ENCODE results near the gene MC3R. TPM values are rescaled to one million over a fixed set of nuclear protein-coding genes. Genes with fewer than 3 reads are reported as not detected.

MC3R gene
- total RNA-seq, 2 donors from 2014 or later: not detected

DNA sequence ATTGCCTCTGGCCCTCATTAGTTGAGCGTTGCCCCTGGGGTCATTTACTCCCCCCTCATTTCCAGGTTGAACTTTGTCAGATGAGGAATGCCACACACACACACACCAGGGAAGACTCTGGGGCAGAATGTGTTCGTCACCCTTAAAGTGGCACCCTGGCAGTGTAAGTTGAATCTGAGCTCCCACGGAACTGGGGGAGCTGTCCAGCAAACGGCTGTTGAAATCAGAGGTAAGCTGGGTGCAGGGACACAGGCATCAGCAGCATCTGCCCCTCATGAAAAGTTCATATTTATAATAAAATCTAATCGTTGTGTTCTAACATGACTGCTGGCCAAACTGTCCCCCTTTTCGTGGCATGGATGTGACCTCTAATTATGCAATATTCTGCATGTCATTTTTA lies 4.3 kb upstream of the MC3R start:
- intact Hi-C loops (cut with DNase I): no loop called here
- ATAC-seq: no peak
- no peak for DNase-seq

DNA sequence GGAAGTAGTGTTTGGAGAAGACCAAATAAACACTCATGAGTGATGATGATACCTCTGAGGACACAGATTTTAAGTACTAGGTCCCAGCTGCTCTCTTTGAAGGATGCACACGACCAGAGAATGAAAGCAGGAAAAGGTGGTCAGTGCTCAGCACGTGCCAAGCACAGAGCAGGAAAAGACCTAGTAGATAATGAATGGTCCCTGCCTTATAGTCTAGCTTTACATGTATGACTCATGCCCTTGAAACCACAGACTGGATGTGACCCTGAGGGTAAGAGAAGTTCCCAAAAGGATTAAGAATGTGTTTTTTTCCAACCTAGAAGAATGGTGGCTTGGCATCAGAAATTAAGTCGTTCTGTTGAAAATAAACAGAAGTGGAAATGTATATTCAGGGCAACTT lies 2.8 kb upstream of the MC3R start:
- ATAC-seq (no peak), DNase-seq (no peak)
- intact Hi-C loops (cut with DNase I): no loop called here

DNA sequence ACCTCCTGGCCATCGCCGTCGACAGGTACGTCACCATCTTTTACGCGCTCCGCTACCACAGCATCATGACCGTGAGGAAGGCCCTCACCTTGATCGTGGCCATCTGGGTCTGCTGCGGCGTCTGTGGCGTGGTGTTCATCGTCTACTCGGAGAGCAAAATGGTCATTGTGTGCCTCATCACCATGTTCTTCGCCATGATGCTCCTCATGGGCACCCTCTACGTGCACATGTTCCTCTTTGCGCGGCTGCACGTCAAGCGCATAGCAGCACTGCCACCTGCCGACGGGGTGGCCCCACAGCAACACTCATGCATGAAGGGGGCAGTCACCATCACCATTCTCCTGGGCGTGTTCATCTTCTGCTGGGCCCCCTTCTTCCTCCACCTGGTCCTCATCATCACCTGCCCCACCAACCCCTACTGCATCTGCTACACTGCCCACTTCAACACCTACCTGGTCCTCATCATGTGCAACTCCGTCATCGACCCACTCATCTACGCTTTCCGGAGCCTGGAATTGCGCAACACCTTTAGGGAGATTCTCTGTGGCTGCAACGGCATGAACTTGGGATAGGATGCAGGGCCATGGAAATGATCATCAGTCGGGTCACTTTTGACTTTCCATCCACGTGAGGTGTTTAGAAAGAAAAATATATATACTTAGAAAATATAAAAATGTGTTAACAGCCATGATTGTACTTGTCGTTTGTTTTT lies 868 bp downstream of the MC3R start:
- DNase-seq: no peak
- no peak for ATAC-seq
- intact Hi-C loops (cut with DNase I): no loop called here

DNA sequence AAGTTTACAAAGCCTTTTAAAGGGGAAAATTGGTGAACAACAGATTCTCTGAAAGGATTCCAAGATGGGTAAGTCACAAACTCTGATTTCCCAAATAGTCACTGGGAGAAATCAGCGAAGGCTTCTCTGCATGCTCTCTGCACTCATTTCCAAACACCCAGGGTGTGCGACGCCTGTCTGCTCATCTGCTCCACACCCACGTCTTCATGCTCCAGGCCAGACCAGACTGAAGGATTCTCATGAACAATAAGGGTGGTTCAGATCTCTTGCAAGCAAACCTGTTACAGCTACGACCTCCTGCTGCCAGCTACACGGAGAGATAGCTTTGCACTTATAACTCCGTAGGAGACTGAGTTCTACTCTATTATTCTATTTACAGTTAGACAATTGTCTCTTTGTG lies 1.4 kb downstream of the MC3R start:
- ATAC-seq (no peak), DNase-seq (no peak)
- intact Hi-C loops (cut with DNase I): no loop called here

DNA sequence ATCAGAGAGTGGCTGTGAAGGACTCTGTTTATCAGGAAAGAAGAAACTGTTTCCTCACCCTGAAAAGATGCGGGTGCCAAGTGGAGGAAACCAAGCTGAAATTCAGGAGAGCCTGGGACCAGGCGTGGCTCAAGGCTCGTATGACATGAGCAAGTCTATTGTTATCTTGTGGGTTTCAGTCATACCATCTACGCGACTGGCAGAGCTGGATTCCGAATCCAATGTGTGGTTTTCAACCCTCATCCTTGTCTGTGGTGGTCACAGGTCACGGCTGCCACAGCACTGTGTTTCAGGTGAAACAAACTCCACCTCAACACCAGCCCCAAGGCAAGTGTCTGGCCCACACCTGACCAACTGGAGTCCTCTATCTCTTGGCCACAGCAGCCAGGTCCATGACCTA lies 9.1 kb downstream of the MC3R start:
- DNase-seq (no peak), ATAC-seq (no peak)
- intact Hi-C loops (cut with DNase I): no loop called here

DNA sequence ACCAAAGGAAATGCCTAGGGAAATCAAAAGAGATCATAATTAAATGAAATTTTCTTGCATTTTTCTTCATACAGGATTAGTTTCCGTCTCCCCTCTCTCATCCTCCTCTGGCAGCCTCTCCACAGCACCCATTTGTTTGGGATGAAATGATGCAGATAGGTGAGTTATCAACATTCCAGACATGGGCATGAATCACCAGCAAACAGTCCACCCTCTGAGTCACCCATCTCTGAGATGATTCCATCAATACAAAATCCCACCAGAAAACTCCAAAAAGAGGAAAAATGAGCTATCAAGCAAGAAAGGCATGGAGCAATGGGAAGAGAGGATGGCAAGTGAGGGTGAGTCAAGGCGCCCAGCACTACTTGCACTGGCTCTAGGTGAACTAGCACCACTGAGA lies 11.4 kb downstream of the MC3R start:
- DNase-seq (no peak), ATAC-seq (peak in 1 of 2 donors; percentile 38)
- intact Hi-C loops (cut with DNase I): no loop called here

DNA sequence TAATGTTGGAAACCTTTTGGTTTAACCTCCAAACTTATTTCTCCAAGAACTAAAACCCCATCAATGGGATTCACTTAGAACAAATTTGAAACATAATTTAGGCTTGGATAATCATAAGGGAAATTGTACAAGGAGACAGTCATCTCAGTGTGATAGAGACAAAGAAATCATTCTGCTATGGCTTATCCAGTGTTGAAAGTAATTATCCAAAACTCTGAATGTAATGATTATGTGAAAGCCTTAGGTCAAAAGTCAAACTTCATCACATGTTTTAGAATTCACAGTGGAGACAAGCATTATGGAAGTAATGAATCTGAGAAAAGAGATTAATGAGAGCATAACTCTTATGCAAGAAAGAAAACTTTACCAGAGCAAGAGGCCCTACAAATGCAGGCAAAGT lies 20.0 kb downstream of the MC3R start:
- no peak for ATAC-seq
- intact Hi-C loops (cut with DNase I): no loop called here
- no peak for DNase-seq

DNA sequence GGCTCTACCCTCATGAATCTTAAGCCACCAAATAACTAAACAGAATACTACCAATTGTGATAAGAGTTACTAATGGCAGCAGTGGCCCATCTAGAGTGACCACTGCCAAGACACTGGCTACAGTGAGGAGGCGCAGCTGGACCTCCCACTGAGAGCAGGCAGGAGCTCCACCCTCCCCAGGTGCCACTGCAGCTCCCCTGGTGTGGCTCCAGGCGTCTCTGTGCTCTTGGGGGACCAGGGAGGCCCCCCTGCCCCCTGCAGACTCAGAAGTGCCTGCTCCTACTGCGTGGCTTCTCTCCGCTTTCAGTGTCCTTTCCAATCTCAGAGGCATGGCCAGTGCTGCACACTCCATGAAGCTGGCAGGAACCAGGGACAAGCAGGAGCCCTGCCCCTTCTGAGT lies 23.4 kb downstream of the MC3R start:
- DNase-seq (no peak), ATAC-seq (no peak)
- intact Hi-C loops (cut with DNase I): no loop called here

DNA sequence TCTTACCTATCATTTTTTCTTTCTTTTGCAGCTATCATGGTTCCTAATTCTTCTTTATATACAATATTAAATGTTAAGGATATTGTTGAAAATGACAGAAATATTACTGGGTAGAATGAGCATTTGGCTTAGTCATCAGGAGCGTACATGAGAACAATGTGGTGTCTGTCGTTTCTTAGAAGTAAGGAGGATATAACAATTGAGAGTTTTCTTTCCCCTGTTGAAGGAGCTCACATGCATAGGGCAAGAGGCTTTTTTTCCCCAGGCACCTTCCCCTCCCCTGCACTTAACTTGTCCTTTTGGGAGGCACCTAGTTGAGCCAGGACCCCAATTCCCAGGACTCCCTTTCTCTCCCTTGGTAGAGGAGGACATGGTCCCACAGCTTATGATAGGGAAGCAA lies 25.0 kb downstream of the MC3R start:
- ATAC-seq: no peak
- intact Hi-C loops (cut with DNase I): no loop called here
- no peak for DNase-seq

DNA sequence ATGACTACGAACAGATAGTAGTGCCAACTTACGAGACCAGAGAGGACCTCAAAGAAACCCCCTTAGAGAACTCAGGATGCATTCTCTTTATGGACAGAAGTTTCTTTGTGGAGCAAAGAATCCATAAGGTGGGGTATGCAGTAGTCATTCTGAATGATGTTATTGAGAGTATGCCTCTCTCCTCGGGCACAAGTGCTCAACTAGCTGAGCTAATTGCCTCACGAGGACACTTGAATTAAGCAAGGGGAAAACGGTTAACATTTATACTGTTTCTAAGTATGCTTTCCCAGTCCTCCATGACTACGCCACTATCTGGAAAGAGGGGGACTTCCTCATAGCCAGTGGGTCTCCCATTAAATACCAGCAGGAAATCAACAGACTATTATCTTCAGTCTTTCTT lies 25.6 kb downstream of the MC3R start:
- DNase-seq (no peak), ATAC-seq (no peak)
- intact Hi-C loops (cut with DNase I): no loop called here

DNA sequence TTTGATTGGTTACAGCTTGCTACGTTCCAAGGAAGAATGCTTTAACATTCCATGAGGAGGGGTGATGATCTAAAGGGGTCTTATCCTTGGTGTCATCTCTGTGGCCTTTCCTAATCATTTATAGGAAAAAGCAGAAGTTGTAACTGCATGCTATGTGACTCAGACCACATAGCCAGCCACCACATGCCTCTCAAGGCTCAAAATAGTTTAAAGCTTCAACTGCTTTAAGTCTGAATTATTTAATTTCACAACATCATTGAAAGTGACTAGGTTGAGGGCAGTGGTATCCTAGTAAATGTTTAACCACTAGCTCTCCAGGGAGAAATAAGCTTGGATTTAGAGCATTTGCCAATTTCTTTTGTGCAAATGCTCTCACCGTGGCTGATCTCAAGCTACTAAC lies 29.7 kb downstream of the MC3R start:
- intact Hi-C loops (cut with DNase I): no loop called here
- DNase-seq: no peak
- ATAC-seq: no peak

DNA sequence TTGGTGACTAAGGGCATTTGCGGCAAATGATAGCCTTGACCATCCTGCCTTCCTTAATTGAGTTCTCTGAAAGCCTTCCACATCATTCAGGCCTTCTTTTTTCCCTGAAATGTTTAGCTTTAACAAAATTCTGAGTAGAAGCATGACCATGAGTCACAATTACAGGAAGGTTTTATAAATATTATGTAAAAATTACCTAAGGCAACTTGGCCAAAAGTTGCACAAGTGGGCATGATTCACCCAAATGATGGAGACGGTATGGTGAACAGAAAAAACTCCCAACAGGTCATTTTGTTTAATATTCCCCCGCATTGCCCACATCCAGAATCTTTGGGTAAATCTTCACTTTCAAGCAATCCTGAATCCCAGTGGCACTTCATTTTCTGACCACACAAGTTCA lies 37.0 kb downstream of the MC3R start:
- intact Hi-C loops (cut with DNase I): no loop called here
- peak in 1 of 2 donors; percentile 65 for ATAC-seq
- no peak for DNase-seq

DNA sequence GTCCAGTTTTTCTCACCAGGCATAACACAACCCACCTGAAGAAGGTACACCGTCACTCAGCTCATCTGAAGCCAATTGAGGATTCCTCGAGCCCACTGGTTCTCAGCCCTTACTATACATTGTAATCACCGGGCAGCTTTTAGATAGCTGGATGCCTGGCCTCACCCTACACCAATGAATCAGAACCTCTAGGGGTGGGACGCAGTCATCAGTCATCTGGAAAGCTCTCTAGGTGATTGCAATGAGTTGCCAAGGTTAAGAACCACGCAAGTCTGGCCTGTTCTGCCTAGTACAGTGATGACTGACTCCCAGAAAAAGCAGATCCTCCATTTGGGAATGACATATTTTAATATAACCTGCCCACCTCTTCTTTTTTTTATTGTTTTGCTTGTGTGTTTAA lies 41.1 kb downstream of the MC3R start:
- DNase-seq (no peak), ATAC-seq (peak in 1 of 2 donors; percentile 88)
- intact Hi-C loops (cut with DNase I): no loop called here

DNA sequence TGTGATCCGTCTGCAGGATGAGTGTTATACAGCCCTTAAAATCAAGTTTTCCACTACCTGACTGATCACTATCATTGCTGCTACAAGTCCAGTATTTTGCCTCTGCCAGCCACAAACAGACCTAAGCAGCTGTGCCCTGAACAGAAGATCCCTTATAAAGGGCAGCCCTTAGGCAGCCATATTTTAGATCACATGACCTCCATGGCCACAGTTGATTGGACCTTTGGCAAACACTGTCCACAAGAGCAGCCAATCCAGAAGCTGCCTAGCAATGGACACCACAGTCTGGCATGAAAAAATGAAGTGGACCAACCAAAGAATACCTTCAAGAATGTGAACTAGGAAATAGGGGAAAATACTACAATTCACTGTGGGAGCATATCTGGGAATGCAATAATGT lies 50.8 kb downstream of the MC3R start:
- ATAC-seq: no peak
- intact Hi-C loops (cut with DNase I): no loop called here

More for the DNA sequence above, 50.8 kb downstream of the MC3R start:
- no peak for DNase-seq

Other genes with a start within 250 kb of the MC3R start
- gene CBLN4, start 243.2 kb upstream of the MC3R start, total RNA-seq: not detected
- gene FAM210B, start 110.2 kb downstream of the MC3R start, total RNA-seq: 10 to 100 TPM; 31.1 to 32.9 TPM
- gene AURKA, start 143.5 kb downstream of the MC3R start, total RNA-seq: 10 to 100 TPM in 1 of 2 donors, 1 to 10 TPM in 1; 8.9 to 10.3 TPM
- gene CSTF1, start 143.9 kb downstream of the MC3R start, total RNA-seq: 10 to 100 TPM; 20.2 to 20.9 TPM
- under 1 TPM; 0.65 to 0.80 TPM for gene CASS4, start 163.5 kb downstream of the MC3R start, total RNA-seq
- gene RTF2, start 219.9 kb downstream of the MC3R start, total RNA-seq: 10 to 100 TPM; 68.6 to 73.2 TPM